H9 (cell line): ENCODE results near the gene LRIT1. TPM values are rescaled to one million over a fixed set of nuclear protein-coding genes. Genes with fewer than 3 reads are reported as not detected.

Experiments used
- DNase-seq: peaks from one replicate; pipeline ENCODE4 v3.0.0-alpha.2; 2017
- H2AFZ ChIP-seq: one replicate; pipeline ENCODE4 v1.6.1; 2013; ENCODE audit warnings: mild to moderate bottlenecking, low read length, control low read depth, moderate library complexity
- H2AK5ac ChIP-seq: 2 replicates; pipeline ENCODE4 v1.6.1; 2013; ENCODE audit warnings: low read length, control low read depth, mixed read lengths; ENCODE audit not compliant: insufficient read length
- H2BK120ac ChIP-seq: one replicate; pipeline ENCODE4 v1.6.1; 2013; ENCODE audit warnings: low read depth, mild to moderate bottlenecking, low read length, control low read depth, inconsistent platforms; ENCODE audit not compliant: poor library complexity, severe bottlenecking
- H2BK12ac ChIP-seq: 2 replicates; pipeline ENCODE4 v1.6.1; 2013; ENCODE audit warnings: low read length, control low read depth, mixed read lengths, low read depth; ENCODE audit not compliant: insufficient read length
- H2BK15ac ChIP-seq: 2 replicates; pipeline ENCODE4 v1.6.1; 2013; ENCODE audit warnings: low read depth, low read length, control low read depth
- H2BK20ac ChIP-seq: one replicate; pipeline ENCODE4 v1.6.1; 2013; ENCODE audit warnings: low read depth, mild to moderate bottlenecking, low read length, control low read depth, inconsistent platforms; ENCODE audit not compliant: poor library complexity, severe bottlenecking
- H2BK5ac ChIP-seq: 2 replicates; pipeline ENCODE4 v1.6.1; 2013; ENCODE audit warnings: low read length, control low read depth, mixed read lengths; ENCODE audit not compliant: insufficient read length
- H3K14ac ChIP-seq: 2 replicates; pipeline ENCODE4 v1.6.1; 2013; ENCODE audit warnings: low read length, control low read depth; ENCODE audit not compliant: insufficient read depth
- H3K18ac ChIP-seq: 2 replicates; pipeline ENCODE4 v1.6.1; 2013; ENCODE audit warnings: low read depth, mild to moderate bottlenecking, mixed read lengths, low read length, control low read depth; ENCODE audit not compliant: insufficient read length
- H3K23ac ChIP-seq: 2 replicates; pipeline ENCODE4 v1.6.1; 2013; ENCODE audit warnings: low read length, control low read depth, mixed read lengths, low read depth; ENCODE audit not compliant: insufficient read length
- H3K23me2 ChIP-seq: 2 replicates; pipeline ENCODE4 v1.6.1; 2013; ENCODE audit warnings: low read depth, mild to moderate bottlenecking, mixed read lengths, low read length, control low read depth; ENCODE audit not compliant: insufficient read length, poor library complexity, severe bottlenecking
- H3K27ac ChIP-seq: 2 replicates; pipeline ENCODE4 v1.5.1; 2013; ENCODE audit warnings: low read length, control low read depth, mixed read lengths, low read depth; ENCODE audit not compliant: insufficient read length
- H3K27me3 ChIP-seq: 2 replicates; pipeline ENCODE4 v1.6.1; 2013; ENCODE audit warnings: low read length, control low read depth, inconsistent platforms; ENCODE audit not compliant: insufficient read depth
- H3K4ac ChIP-seq: 2 replicates; pipeline ENCODE4 v1.6.1; 2013; ENCODE audit warnings: low read depth, mild to moderate bottlenecking, control low read depth, inconsistent platforms, low read length, moderate library complexity
- H3K4me1 ChIP-seq: 2 replicates; pipeline ENCODE4 v1.6.1; 2013; ENCODE audit warnings: low read length, control low read depth, inconsistent platforms; ENCODE audit not compliant: insufficient read depth
- H3K4me2 ChIP-seq: 2 replicates; pipeline ENCODE4 v1.6.1; 2013; ENCODE audit warnings: low read length, control low read depth, mixed read lengths; ENCODE audit not compliant: insufficient read length, insufficient read depth
- H3K56ac ChIP-seq: 2 replicates; pipeline ENCODE4 v1.6.1; 2013; ENCODE audit warnings: low read depth, mild to moderate bottlenecking, mixed read lengths, low read length, control low read depth; ENCODE audit not compliant: insufficient read length
- H3K79me1 ChIP-seq: 2 replicates; pipeline ENCODE4 v1.6.1; 2013; ENCODE audit warnings: low read depth, mild to moderate bottlenecking, moderate library complexity, low read length, control low read depth, inconsistent platforms; ENCODE audit not compliant: insufficient read depth, poor library complexity, severe bottlenecking
- H3K79me2 ChIP-seq: 2 replicates; pipeline ENCODE4 v1.6.1; 2013; ENCODE audit warnings: low read length, control low read depth, inconsistent platforms; ENCODE audit not compliant: insufficient read depth
- H3K9ac ChIP-seq: 2 replicates; pipeline ENCODE4 v1.6.1; 2013; ENCODE audit warnings: low read length, control low read depth, mixed read lengths; ENCODE audit not compliant: insufficient read length; ENCODE audit errors: extremely low read depth
- H3K9me3 ChIP-seq: one replicate; pipeline ENCODE4 v1.6.1; 2013; ENCODE audit warnings: low read depth, low read length, inconsistent platforms; ENCODE audit not compliant: control insufficient read depth
- H3T11ph ChIP-seq: one replicate; pipeline ENCODE4 v1.6.1; 2013; ENCODE audit warnings: mild to moderate bottlenecking, low read length, control low read depth, inconsistent platforms
- H4K20me1 ChIP-seq: one replicate; pipeline ENCODE4 v1.6.1; 2013; ENCODE audit not compliant: control insufficient read depth, insufficient read length, insufficient read depth
- H4K5ac ChIP-seq: 2 replicates; pipeline ENCODE4 v1.6.1; 2013; ENCODE audit warnings: low read depth, mild to moderate bottlenecking, mixed read lengths, low read length, control low read depth; ENCODE audit not compliant: insufficient read length
- H4K8ac ChIP-seq: replicated peaks from 2 replicates; pipeline ENCODE4 v1.6.1; 2013; ENCODE audit warnings: low read length, control low read depth, mixed read lengths, low read depth; ENCODE audit not compliant: insufficient read length
- H4K91ac ChIP-seq: 2 replicates; pipeline ENCODE4 v1.6.1; 2013; ENCODE audit warnings: low read depth, mild to moderate bottlenecking, moderate library complexity, mixed read lengths, low read length, control low read depth; ENCODE audit not compliant: insufficient read length
- H3K27ac Mint-ChIP-seq, 3 experiments: 2 replicates in 2 of 3; 3 replicates in 1 of 3; pipeline ENCODE4 v1.8.0; 2020 to 2021; ENCODE audit warnings: mixed read lengths in 3 of 3, mild to moderate bottlenecking in 1 of 3, moderate library complexity in 1 of 3
- H3K27me3 Mint-ChIP-seq: 2 replicates; pipeline ENCODE4 v1.8.0; 2021; ENCODE audit warnings: low read depth, mild to moderate bottlenecking, moderate library complexity, mixed read lengths
- H3K36me3 Mint-ChIP-seq, 3 experiments: 2 replicates in 2 of 3; 3 replicates in 1 of 3; pipeline ENCODE4 v1.8.0; 2020 to 2021; ENCODE audit warnings: low read depth in 3 of 3, mixed read lengths in 3 of 3; ENCODE audit not compliant: insufficient read depth in 1 of 3
- H3K4me1 Mint-ChIP-seq, 2 experiments: 2 replicates each; pipeline ENCODE4 v1.8.0; 2020; ENCODE audit warnings: mixed read lengths in 2 of 2
- H3K4me3 Mint-ChIP-seq, 2 experiments: 2 replicates in 1 of 2; 3 replicates in 1 of 2; pipeline ENCODE4 v1.8.0; 2020 to 2021; ENCODE audit warnings: mild to moderate bottlenecking in 2 of 2, mixed read lengths in 2 of 2, moderate library complexity in 1 of 2
- H3K9me3 Mint-ChIP-seq, 2 experiments: 2 replicates in 1 of 2; 3 replicates in 1 of 2; pipeline ENCODE4 v1.8.0; 2020; ENCODE audit warnings: mild to moderate bottlenecking in 2 of 2, mixed read lengths in 2 of 2, moderate library complexity in 1 of 2
- CTCF ChIP-seq: fragments of 200-600 bp; sonication (generic); conservative IDR thresholded peaks from 3 replicates; pipeline ENCODE4 v1.8.0; 2021; ENCODE audit warnings: antibody characterized with exemption, mild to moderate bottlenecking
- WGBS: extraction: QIAGEN DNeasy Blood & Tissue Kit; methylation state at CpG from one replicate; pipeline ENCODE4 v1.1.7; 2013; ENCODE audit warnings: missing lambda C conversion rate, low lambda C conversion rate, mixed read lengths; ENCODE audit not compliant: insufficient read length; ENCODE audit errors: extremely low coverage; 5-methylcytosine and 5-hydroxymethylcytosine counted together
- total RNA-seq: library from RNA; stranded (reverse); gene quantifications from 2 replicates; pipeline ENCODE4 v1.2.1, GENCODE V29; 2021

The LRIT1 gene
- total RNA-seq, 1 experiment from 2014 or later, result not detected

GRCh38 chr10:84258034-84258695 lies 16.8 kb upstream of the LRIT1 start:
- H3K79me2 ChIP-seq, result no peaks in the 10 kb centered on the region
- no peak overlapping the region for H2BK120ac ChIP-seq
- Mint-ChIP-seq H3K4me1 (peaks cover 2 to 3% of the 10 kb centered on the region in 2 experiments; a peak in 2 of 4 replicates), H3K4me3 (no peak overlapping the region), H3K36me3 (no peaks in the 10 kb centered on the region; a peak in 1 of 7 replicates), H3K27ac (no peak overlapping the region), H3K9me3 (no peaks in the 10 kb centered on the region), H3K27me3 (peaks cover 31% of the 10 kb centered on the region)
- H4K8ac ChIP-seq, result no peak overlapping the region
- H3K56ac ChIP-seq, result no peak overlapping the region
- H3T11ph ChIP-seq, result no peak overlapping the region
- no peak overlapping the region for H2AK5ac ChIP-seq
- H3K27ac ChIP-seq, result no peak overlapping the region
- H3K23ac ChIP-seq, result no peak overlapping the region
- no peak overlapping the region for H2BK12ac ChIP-seq
- WGBS, result no CpG with 5 or more reads among the region's 7 CpGs
- H3K9ac ChIP-seq, result no peak overlapping the region
- H2BK20ac ChIP-seq, result no peak overlapping the region
- H3K4ac ChIP-seq, result no peak overlapping the region
- no peak overlapping the region for H4K5ac ChIP-seq
- no peaks in the 10 kb centered on the region for H3K79me1 ChIP-seq
- H3K14ac ChIP-seq, result no peak overlapping the region
- H4K91ac ChIP-seq, result no peak overlapping the region
- TF ChIP-seq CTCF, result no peak
- H3K27me3 ChIP-seq, result no peaks in the 10 kb centered on the region; the same call in 1 of the 2 replicates
- no peak overlapping the region for H2BK5ac ChIP-seq
- no peak overlapping the region for H2BK15ac ChIP-seq
- no peak overlapping the region for H2AFZ ChIP-seq
- no peak for DNase-seq
- H3K9me3 ChIP-seq, result no peaks in the 10 kb centered on the region
- no peak overlapping the region for H3K18ac ChIP-seq
- no peaks in the 10 kb centered on the region for H3K4me1 ChIP-seq
- H3K4me2 ChIP-seq, result no peak overlapping the region
- H4K20me1 ChIP-seq, result no peaks in the 10 kb centered on the region
- H3K23me2 ChIP-seq, result no peaks in the 10 kb centered on the region
